Measurements from ENCODE around the gene SKI. TPM values are rescaled to one million over a fixed set of nuclear protein-coding genes. Genes with fewer than 3 reads are reported as not detected.

The SKI gene
- total and polyA plus RNA-seq, 9 of the 15 experiments (the other 6 are each of a cell fraction or from before 2014, with no cell fraction given) = 0.10 to 60.5 (median 4.6) TPM

DNA sequence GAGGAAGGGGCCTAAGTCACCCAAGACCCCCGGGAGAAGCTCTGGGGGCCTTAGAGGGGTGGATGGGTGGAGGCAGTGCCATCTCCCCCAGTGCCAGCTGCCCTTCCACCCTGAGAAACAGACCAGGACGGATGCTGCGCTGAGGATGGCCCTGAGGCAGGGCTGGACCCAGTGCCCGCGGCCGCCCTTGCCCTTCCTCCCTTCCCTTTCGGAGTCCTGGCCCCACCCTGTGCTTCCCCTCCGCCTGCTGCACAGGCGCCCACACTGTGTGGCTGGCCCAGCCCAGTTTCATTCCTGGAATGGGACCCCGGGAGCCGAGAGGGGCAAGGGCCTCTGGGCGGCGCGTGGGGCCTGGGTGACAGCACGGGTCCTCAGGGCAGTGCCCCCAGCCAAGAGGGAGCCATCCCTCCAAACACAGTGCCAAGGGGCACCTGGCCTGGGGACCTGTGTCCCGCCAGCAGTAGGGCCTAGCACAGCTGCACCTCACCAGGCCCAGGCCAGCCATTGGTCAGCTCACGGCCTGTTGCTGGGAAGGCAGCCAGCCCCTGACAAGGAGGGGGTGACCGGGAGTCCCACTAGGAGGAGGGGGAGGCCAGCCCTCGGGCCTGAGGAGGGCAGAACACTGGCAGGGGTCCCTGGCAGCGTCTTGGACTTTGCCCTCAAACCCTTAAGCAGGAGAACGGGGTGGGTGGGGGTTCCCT is 13.4 kb upstream of the SKI start:
- no peak for FAIRE-seq
- no peaks in the 10 kb centered on the region for H3K79me2 ChIP-seq (ENCODE audit: control insufficient read depth, insufficient read depth, low read length)
- no peak overlapping the region for H3K4me2 ChIP-seq (ENCODE audit: insufficient read depth, low read length)
- TF ChIP-seq ZNF134 (CRISPR knock-in tag; conservative IDR thresholded peaks at IDR 0.05) (no peak), ZNF699 (CRISPR knock-in tag; IDR thresholded peaks at IDR 0.05; ENCODE audit: insufficient replicate concordance) (no peak), PHB2 (IDR thresholded peaks at IDR 0.05; ENCODE audit: low read depth) (no peak), STAG1 (CRISPR knock-in tag; IDR thresholded peaks at IDR 0.05; ENCODE audit: borderline replicate concordance) (no peak), TBP (optimal IDR thresholded peaks at IDR 0.05; ENCODE audit: low read depth, low read length) (no peak), ARHGAP35 (IDR thresholded peaks at IDR 0.05; ENCODE audit: partially characterized antibody) (no peak), U2AF2 (optimal IDR thresholded peaks at IDR 0.05; ENCODE audit: low read depth, low read length) (no peak), RBM39 (optimal IDR thresholded peaks at IDR 0.05; ENCODE audit: low read depth, low read length) (no peak)
- TF ChIP-seq, protein P1, sequence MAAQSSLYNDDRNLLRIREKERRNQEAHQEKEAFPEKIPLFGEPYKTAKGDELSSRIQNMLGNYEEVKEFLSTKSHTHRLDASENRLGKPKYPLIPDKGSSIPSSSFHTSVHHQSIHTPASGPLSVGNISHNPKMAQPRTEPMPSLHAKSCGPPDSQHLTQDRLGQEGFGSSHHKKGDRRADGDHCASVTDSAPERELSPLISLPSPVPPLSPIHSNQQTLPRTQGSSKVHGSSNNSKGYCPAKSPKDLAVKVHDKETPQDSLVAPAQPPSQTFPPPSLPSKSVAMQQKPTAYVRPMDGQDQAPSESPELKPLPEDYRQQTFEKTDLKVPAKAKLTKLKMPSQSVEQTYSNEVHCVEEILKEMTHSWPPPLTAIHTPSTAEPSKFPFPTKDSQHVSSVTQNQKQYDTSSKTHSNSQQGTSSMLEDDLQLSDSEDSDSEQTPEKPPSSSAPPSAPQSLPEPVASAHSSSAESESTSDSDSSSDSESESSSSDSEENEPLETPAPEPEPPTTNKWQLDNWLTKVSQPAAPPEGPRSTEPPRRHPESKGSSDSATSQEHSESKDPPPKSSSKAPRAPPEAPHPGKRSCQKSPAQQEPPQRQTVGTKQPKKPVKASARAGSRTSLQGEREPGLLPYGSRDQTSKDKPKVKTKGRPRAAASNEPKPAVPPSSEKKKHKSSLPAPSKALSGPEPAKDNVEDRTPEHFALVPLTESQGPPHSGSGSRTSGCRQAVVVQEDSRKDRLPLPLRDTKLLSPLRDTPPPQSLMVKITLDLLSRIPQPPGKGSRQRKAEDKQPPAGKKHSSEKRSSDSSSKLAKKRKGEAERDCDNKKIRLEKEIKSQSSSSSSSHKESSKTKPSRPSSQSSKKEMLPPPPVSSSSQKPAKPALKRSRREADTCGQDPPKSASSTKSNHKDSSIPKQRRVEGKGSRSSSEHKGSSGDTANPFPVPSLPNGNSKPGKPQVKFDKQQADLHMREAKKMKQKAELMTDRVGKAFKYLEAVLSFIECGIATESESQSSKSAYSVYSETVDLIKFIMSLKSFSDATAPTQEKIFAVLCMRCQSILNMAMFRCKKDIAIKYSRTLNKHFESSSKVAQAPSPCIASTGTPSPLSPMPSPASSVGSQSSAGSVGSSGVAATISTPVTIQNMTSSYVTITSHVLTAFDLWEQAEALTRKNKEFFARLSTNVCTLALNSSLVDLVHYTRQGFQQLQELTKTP (IDR thresholded peaks at IDR 0.05; ENCODE audit: low read depth in 1 of 2, partially characterized antibody in 2 of 2) = no peak
- intact Hi-C loops (cut with micrococcal nuclease) (no loop called here), in situ Hi-C loops (cut with MboI) (no loop called here)
- 59% methylated on average over 17 of the region's 21 CpGs for WGBS (ENCODE audit: insufficient coverage, low coverage, missing lambda C conversion rate)
- peaks cover 20 to 60% of the 10 kb centered on the region in 2 experiments for H3K4me1 ChIP-seq (replicated peaks in 1 of 2; ENCODE audit: control insufficient read depth in 2 of 2, insufficient read depth in 2 of 2, low read length in 2 of 2)
- CTCF ChIA-PET (ENCODE audit: low intra/inter-chr PET ratio) = no interaction called here
- H3K9me3 ChIP-seq (replicated peaks; ENCODE audit: control insufficient read depth, insufficient read depth, low read depth, low read length) = no peaks in the 10 kb centered on the region
- BruUV-seq (replicated peaks) = no TSS peak
- H3K9ac ChIP-seq (ENCODE audit: insufficient read depth in 1 of 2, low read depth in 2 of 2, low read length in 2 of 2) = peak overlapping the region in 1 of 2 experiments; percentile 79; a peak in 2 of 4 replicates
- no peak for ATAC-seq
- POLR2A ChIA-PET = interaction anchor here (0.6 to 1.4 kb wide), 2 partner anchors 15 to 39 kb away, joined by 3 read pairs; no protein-coding TSS in a partner anchor
- no peaks in the 10 kb centered on the region for H3K9me1 ChIP-seq (ENCODE audit: control insufficient read depth, insufficient read depth, low read length)
- no peaks in the 10 kb centered on the region for H3K36me3 ChIP-seq (ENCODE audit: control insufficient read depth, insufficient read depth, low read length)
- no peak overlapping the region for H3K27ac ChIP-seq (ENCODE audit: extremely low read depth, low read depth, low read length)
- DNase-seq (ENCODE audit: extremely low read depth in 1 of 4, low spot score in 3 of 4) = no peak
- H3K4me3 ChIP-seq = no peak overlapping the region
- no peak overlapping the region for H2AFZ ChIP-seq (ENCODE audit: low read depth, low read length)
- no peaks in the 10 kb centered on the region for H3K27me3 ChIP-seq (ENCODE audit: control insufficient read depth in 2 of 2, insufficient read depth in 2 of 2, low read length in 2 of 2)
- no peaks in the 10 kb centered on the region for H4K20me1 ChIP-seq (replicated peaks; ENCODE audit: control insufficient read depth, insufficient read depth, low read length)

All from K562 (cell line).